Measurements from ENCODE around the gene GNB4.

GRCh38 chr3:179430277-179430870 is 20.9 kb downstream of the GNB4 start:
- TF ChIP-seq EZH2phosphoT487 (IDR thresholded peaks at IDR 0.05; ENCODE audit: borderline replicate concordance) (no peak), CTCF (conservative IDR thresholded peaks at IDR 0.05; ENCODE audit: low read length) (no peak)

All from Loucy (cell line).